ENCODE measurements around the gene MTHFD1L.

DNA sequence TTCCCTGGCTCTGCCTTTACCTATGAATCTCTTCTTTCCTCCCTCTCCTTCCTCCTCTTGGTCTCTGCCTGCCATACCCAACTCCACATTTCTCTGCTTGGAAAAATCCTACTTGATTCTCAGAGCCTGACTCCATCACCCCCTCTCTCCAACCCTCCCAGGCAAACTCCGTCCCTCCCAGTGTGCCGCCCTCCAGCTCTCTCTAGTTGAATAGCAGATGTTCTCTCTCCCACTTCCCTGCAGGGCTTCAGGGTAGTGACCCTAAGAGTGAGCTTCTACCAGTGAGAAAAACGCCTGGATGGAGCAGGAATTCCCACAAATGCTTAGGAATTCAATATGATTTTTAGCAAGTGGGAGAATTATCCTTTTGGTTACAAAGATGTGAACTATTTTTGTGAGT lies 141.6 kb downstream of the MTHFD1L start:
- TF ChIP-seq POLR2A (IDR thresholded peaks at IDR 0.05) (no peak), EP300 (IDR thresholded peaks at IDR 0.05) (no peak), POLR2AphosphoS5 (IDR thresholded peaks at IDR 0.05) (no peak)
- TF ChIP-seq, protein P1, sequence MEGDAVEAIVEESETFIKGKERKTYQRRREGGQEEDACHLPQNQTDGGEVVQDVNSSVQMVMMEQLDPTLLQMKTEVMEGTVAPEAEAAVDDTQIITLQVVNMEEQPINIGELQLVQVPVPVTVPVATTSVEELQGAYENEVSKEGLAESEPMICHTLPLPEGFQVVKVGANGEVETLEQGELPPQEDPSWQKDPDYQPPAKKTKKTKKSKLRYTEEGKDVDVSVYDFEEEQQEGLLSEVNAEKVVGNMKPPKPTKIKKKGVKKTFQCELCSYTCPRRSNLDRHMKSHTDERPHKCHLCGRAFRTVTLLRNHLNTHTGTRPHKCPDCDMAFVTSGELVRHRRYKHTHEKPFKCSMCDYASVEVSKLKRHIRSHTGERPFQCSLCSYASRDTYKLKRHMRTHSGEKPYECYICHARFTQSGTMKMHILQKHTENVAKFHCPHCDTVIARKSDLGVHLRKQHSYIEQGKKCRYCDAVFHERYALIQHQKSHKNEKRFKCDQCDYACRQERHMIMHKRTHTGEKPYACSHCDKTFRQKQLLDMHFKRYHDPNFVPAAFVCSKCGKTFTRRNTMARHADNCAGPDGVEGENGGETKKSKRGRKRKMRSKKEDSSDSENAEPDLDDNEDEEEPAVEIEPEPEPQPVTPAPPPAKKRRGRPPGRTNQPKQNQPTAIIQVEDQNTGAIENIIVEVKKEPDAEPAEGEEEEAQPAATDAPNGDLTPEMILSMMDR (IDR thresholded peaks at IDR 0.05): no peak

Data from stomach (tissue), 4 donors.